Cardiac fibroblast (primary cell): ENCODE results near the gene RGL3.

Experiments
- DNase-seq, 2 donors: peaks; one replicate each; pipeline versions ENCODE4 v3.0.0 to v3.0.0-alpha.2; 2010; ENCODE audit warnings: low read depth in 2 of 2
- H3K4me3 ChIP-seq, 2 donors: replicated peaks in 1 of 2; 1 replicate in 1 of 2; 2 replicates in 1 of 2; pipeline ENCODE4 v1.5.1; 2011; ENCODE audit warnings: low read depth in 2 of 2, low read length in 2 of 2, mild to moderate bottlenecking in 2 of 2, moderate library complexity in 1 of 2
- CTCF ChIP-seq: IDR thresholded peaks from one replicate; pipeline ENCODE4 v1.5.1; 2011; ENCODE audit warnings: low read depth, mild to moderate bottlenecking, low read length, inconsistent platforms

The RGL3 gene

DNA sequence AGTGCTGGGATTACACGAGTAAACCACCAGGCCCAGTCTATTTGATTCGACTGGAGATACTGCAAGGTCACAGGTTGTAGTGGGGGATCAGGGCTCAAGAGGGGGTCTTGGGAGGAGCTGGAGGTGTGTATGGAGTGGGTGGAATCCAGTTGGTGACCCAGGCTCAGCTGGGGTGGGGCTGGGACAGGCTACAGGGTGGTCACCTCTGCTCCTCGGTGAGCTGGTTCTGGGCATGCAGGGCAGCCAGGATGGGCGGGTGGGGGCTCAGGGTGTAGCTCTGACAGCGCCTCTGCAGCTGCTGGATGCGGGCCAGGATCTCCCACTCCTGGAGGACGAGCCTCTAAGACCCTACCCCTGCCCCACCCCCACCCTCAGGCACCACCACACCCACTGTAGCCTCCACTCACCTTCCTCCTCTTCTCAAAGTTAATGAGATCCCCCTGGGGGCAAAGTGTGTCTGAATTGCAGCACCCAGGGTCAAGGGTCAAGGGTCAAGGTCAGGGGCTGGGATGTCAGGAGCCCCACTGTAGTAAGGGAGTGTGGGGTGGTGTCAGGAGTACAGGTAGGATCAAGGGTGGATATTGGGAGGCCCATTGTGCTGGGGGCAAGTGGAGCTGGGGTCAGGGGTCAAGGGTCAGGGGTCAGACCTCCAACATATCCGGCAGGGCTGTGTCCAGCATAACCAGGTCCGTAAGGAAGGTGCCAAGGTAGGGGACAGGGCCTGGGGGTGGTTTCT is 17.1 kb downstream of the RGL3 start:
- no peak for TF ChIP-seq CTCF
- no peak for DNase-seq
- H3K4me3 ChIP-seq = no peak overlapping the region

- DNase-seq = no peak
- no peak for TF ChIP-seq CTCF
- H3K4me3 ChIP-seq = no peak overlapping the region
Observed at GRCh38 chr19:11400798-11401197, 18.3 kb downstream of the RGL3 start.

GRCh38 chr19:11399667-11400066 is 19.4 kb downstream of the RGL3 start:
- H3K4me3 ChIP-seq = no peak overlapping the region
- TF ChIP-seq CTCF = no peak
- no peak for DNase-seq

DNA sequence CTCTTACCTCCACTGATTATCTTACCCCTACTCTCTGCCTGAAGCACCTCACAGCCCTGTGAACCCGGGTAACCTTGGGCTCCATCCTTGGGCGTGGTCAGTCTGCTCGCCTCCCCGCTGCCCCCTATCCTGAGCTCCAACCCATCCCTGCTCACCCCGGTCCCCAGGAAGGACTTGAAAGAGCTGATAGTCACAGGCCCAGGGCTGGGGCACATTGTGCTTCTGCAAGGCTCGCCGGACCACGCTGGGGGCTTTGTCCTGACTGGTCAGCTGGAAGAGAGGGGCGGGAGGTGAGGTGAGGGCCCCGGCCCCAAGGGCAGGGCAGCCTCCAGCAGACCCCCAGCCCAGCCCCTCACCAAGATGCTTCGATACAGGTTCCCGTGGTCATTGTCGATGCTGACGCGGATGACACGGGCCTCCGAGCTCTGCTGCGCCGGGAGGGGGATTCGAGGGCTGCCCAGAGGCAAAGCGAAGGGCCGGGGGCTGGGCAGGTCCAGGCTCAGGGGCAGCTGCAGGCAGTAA is 22.0 kb downstream of the RGL3 start:
- H3K4me3 ChIP-seq = no peak overlapping the region
- no peak for TF ChIP-seq CTCF
- DNase-seq = no peak

- DNase-seq = no peak
- no peak overlapping the region for H3K4me3 ChIP-seq
- TF ChIP-seq CTCF = no peak
Observed at GRCh38 chr19:11390933-11391680, 28.0 kb downstream of the RGL3 start.

- TF ChIP-seq CTCF = no peak
- no peak overlapping the region for H3K4me3 ChIP-seq
- DNase-seq = no peak
Observed at GRCh38 chr19:11390359-11390758, 28.8 kb downstream of the RGL3 start.
